ENCODE measurements around the gene PLXNB3.

PLXNB3 gene

GRCh38 chrX:153763989-153764755, at the start of gene PLXNB3:
PLXNB3 (plus strand) TSS chrX:153764249; CDS start chrX:153765536, 1,287 bp downstream.
- H3K9me3 Mint-ChIP-seq: no peaks in the 10 kb centered on the region
- no peaks in the 10 kb centered on the region for H3K36me3 Mint-ChIP-seq
- no peaks in the 10 kb centered on the region for H3K27me3 Mint-ChIP-seq
- H3K4me1 Mint-ChIP-seq: peaks cover 13% of the 10 kb centered on the region
- H3K4me3 Mint-ChIP-seq: no peak within 1 kb of the TSS
- H3K27ac Mint-ChIP-seq: no peak within 1 kb of the TSS

GRCh38 chrX:153714256-153714655, 49.8 kb upstream of the PLXNB3 start:
- no peaks in the 10 kb centered on the region for H3K9me3 Mint-ChIP-seq
- H3K4me1 Mint-ChIP-seq: peaks cover 7% of the 10 kb centered on the region
- peaks cover 4% of the 10 kb centered on the region for H3K36me3 Mint-ChIP-seq
- no peak overlapping the region for H3K4me3 Mint-ChIP-seq
- H3K27ac Mint-ChIP-seq: no peak overlapping the region
- H3K27me3 Mint-ChIP-seq: no peaks in the 10 kb centered on the region

- Mint-ChIP-seq H3K27ac (no peak overlapping the region), H3K4me3 (no peak overlapping the region), H3K36me3 (peaks cover 4% of the 10 kb centered on the region), H3K4me1 (peaks cover 19% of the 10 kb centered on the region), H3K9me3 (no peaks in the 10 kb centered on the region), H3K27me3 (no peaks in the 10 kb centered on the region)
Observed at GRCh38 chrX:153717445-153717844, 46.6 kb upstream of the PLXNB3 start.

GRCh38 chrX:153719238-153719637, 44.8 kb upstream of the PLXNB3 start:
- H3K9me3 Mint-ChIP-seq: no peaks in the 10 kb centered on the region
- peaks cover 3% of the 10 kb centered on the region for H3K36me3 Mint-ChIP-seq
- H3K27me3 Mint-ChIP-seq: no peaks in the 10 kb centered on the region
- peaks cover 23% of the 10 kb centered on the region for H3K4me1 Mint-ChIP-seq
- H3K4me3 Mint-ChIP-seq: no peak overlapping the region
- H3K27ac Mint-ChIP-seq: no peak overlapping the region

GRCh38 chrX:153719701-153720100, 44.3 kb upstream of the PLXNB3 start:
- no peaks in the 10 kb centered on the region for H3K9me3 Mint-ChIP-seq
- peaks cover 23% of the 10 kb centered on the region for H3K4me1 Mint-ChIP-seq
- no peak overlapping the region for H3K4me3 Mint-ChIP-seq
- no peaks in the 10 kb centered on the region for H3K27me3 Mint-ChIP-seq
- peaks cover 3% of the 10 kb centered on the region for H3K36me3 Mint-ChIP-seq
- no peak overlapping the region for H3K27ac Mint-ChIP-seq

GRCh38 chrX:153722704-153723350, 41.2 kb upstream of the PLXNB3 start:
- H3K27ac Mint-ChIP-seq: peak overlapping the region; percentile 81
- H3K27me3 Mint-ChIP-seq: no peaks in the 10 kb centered on the region
- no peaks in the 10 kb centered on the region for H3K9me3 Mint-ChIP-seq
- peaks cover 32% of the 10 kb centered on the region for H3K4me1 Mint-ChIP-seq
- H3K4me3 Mint-ChIP-seq: peak overlapping the region; percentile 90
- H3K36me3 Mint-ChIP-seq: peaks cover 3% of the 10 kb centered on the region

- peak overlapping the region; percentile 90 for H3K4me3 Mint-ChIP-seq
- no peaks in the 10 kb centered on the region for H3K27me3 Mint-ChIP-seq
- H3K4me1 Mint-ChIP-seq: peaks cover 31% of the 10 kb centered on the region
- H3K9me3 Mint-ChIP-seq: no peaks in the 10 kb centered on the region
- peaks cover 3% of the 10 kb centered on the region for H3K36me3 Mint-ChIP-seq
- H3K27ac Mint-ChIP-seq: no peak overlapping the region
Observed at GRCh38 chrX:153723351-153724251, 40.4 kb upstream of the PLXNB3 start.

- H3K27me3 Mint-ChIP-seq: no peaks in the 10 kb centered on the region
- peaks cover 23% of the 10 kb centered on the region for H3K4me1 Mint-ChIP-seq
- H3K36me3 Mint-ChIP-seq: peaks cover 2% of the 10 kb centered on the region
- H3K4me3 Mint-ChIP-seq: peak within 1 kb of the TSS; percentile 90
- H3K27ac Mint-ChIP-seq: peak within 1 kb of the TSS; percentile 72
- H3K9me3 Mint-ChIP-seq: no peaks in the 10 kb centered on the region
Observed at GRCh38 chrX:153724252-153725038, 39.6 kb upstream of the PLXNB3 start, which contains the start of the genes ABCD1 and BCAP31. ABCD1 (plus strand) TSS chrX:153724856; CDS start chrX:153725267, 411 bp downstream. BCAP31 (minus strand) TSS chrX:153724387; CDS start chrX:153723244, 1,143 bp downstream.

- Mint-ChIP-seq H3K27me3 (no peaks in the 10 kb centered on the region), H3K36me3 (peaks cover 2% of the 10 kb centered on the region), H3K4me3 (peak overlapping the region; percentile 52), H3K9me3 (no peaks in the 10 kb centered on the region), H3K4me1 (peaks cover 19% of the 10 kb centered on the region), H3K27ac (no peak overlapping the region)
Observed at GRCh38 chrX:153725039-153725831, 38.8 kb upstream of the PLXNB3 start.

GRCh38 chrX:153725832-153726285, 38.2 kb upstream of the PLXNB3 start:
- H3K4me3 Mint-ChIP-seq: peak overlapping the region; percentile 52
- H3K27ac Mint-ChIP-seq: no peak overlapping the region
- H3K4me1 Mint-ChIP-seq: peaks cover 21% of the 10 kb centered on the region
- no peaks in the 10 kb centered on the region for H3K9me3 Mint-ChIP-seq
- no peaks in the 10 kb centered on the region for H3K27me3 Mint-ChIP-seq
- H3K36me3 Mint-ChIP-seq: peaks cover 2% of the 10 kb centered on the region

GRCh38 chrX:153726286-153727122, 37.5 kb upstream of the PLXNB3 start:
- H3K4me3 Mint-ChIP-seq: peak overlapping the region; percentile 33
- H3K4me1 Mint-ChIP-seq: peaks cover 27% of the 10 kb centered on the region
- H3K9me3 Mint-ChIP-seq: no peaks in the 10 kb centered on the region

GRCh38 chrX:153727123-153727931, 36.7 kb upstream of the PLXNB3 start:
- Mint-ChIP-seq H3K9me3 (no peaks in the 10 kb centered on the region), H3K27me3 (no peaks in the 10 kb centered on the region), H3K27ac (peak overlapping the region; percentile 41), H3K4me3 (peak overlapping the region; percentile 33), H3K36me3 (peaks cover 7% of the 10 kb centered on the region), H3K4me1 (peaks cover 25% of the 10 kb centered on the region)

More at GRCh38 chrX:153726286-153727122, 37.5 kb upstream of the PLXNB3 start:
- H3K36me3 Mint-ChIP-seq: peaks cover 6% of the 10 kb centered on the region
- no peaks in the 10 kb centered on the region for H3K27me3 Mint-ChIP-seq
- H3K27ac Mint-ChIP-seq: peak overlapping the region; percentile 23

GRCh38 chrX:153728095-153728494, 36.0 kb upstream of the PLXNB3 start:
- H3K27ac Mint-ChIP-seq: no peak overlapping the region
- H3K36me3 Mint-ChIP-seq: peaks cover 5% of the 10 kb centered on the region
- peaks cover 20% of the 10 kb centered on the region for H3K4me1 Mint-ChIP-seq
- no peaks in the 10 kb centered on the region for H3K9me3 Mint-ChIP-seq
- H3K27me3 Mint-ChIP-seq: no peaks in the 10 kb centered on the region
- no peak overlapping the region for H3K4me3 Mint-ChIP-seq
